HG02588 (cell line): ENCODE measurements around the gene PPM1D.
"Not testable (repeated sequence)": the region's sequence is repeated elsewhere in the genome, so short reads cannot be mapped to it uniquely, and the experiment has no call there.

Experiments
- ATAC-seq: cut with Tn5 transposase; IDR thresholded peaks from one replicate; pipeline ENCODE4 v1.9.1; 2021; ENCODE audit warnings: mild to moderate bottlenecking, moderate library complexity; ENCODE audit not compliant: unreplicated experiment

PPM1D gene

GRCh38 chr17:60599620-60600489 is at the start of gene PPM1D:
Gene PPM1D, plus strand, starts transcription at chr17:60600193. Its CDS starts 222 bp downstream, at chr17:60600415.
- ATAC-seq, result peak; percentile 88

DNA sequence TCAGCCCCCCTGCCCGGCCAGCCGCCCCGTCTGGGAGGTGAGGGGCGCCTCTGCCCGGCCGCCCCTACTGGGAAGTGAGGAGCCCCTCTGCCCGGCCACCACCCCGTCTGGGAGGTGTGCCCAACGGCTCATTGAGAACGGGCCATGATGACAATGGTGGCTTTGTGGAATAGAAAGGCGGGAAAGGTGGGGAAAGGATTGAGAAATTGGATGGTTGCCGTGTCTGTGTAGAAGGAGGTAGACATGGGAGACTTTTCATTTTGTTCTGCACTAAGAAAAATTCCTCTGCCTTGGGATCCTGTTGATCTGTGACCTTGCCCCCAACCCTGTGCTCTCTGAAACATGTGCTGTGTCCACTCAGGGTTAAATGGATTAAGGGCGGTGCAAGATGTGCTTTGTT is 47.7 kb upstream of the PPM1D start:
- not testable (repeated sequence) for ATAC-seq

- no peak for ATAC-seq
Observed at GRCh38 chr17:60554377-60554788, 45.6 kb upstream of the PPM1D start.

- ATAC-seq, result no peak
Observed at GRCh38 chr17:60555786-60556185, 44.2 kb upstream of the PPM1D start.

GRCh38 chr17:60557805-60558204 is 42.2 kb upstream of the PPM1D start:
- no peak for ATAC-seq

DNA sequence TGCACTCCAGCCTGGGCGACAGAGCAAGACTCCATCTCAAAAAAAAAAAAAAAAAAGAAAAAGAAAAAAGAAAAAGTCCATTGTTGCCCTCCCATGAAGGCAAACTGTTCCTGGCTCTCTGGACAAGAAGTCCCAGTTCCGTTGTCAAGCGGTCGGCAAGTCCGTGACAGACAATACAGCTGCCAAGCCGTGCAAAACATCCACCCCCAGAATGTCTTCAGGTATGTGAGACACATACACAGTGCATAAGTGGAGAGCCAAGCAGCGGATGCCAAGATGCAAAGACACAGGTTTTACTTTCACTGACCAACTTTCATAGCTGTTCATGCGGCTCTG is 40.4 kb upstream of the PPM1D start:
- no peak for ATAC-seq

DNA sequence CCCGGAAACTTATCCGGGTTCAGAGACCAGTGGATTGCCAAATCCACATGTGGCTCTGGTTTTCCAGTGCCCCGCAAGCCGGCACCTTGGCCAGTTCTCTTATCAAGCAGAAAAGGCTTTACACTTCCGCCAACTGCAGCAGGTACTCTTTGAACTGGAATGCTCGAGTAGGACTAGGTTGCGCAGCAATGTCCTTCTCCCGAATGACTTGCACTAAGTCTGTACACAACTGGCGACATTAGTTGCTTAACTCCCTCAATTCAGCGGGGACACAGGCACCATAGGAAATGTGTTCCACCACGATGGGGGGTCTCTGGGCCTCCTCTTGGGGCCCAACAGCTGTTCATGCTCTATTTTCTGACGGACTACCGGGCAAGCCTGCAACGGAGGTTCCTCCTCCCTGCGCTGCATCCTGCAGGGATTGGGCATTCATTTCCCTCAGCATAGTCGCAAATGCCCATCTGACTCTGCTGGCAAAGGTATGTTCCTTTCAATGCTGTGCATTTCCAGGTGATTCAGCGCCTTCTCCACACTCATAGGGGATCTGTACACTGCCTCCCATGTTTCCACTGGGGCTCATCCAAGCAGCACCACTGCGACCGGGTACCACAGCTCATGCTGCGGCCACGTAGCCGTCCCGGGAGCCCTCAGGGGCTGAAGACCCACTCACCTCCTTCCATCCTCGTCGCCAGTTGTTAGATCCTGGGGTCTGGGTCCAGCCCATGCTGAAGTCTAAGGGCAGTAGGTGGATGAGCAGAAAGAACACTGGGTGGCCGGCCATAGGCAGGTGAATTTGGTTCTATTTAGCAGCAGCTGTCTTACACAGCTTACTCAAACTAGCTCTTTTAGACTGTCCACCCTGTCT is 39.8 kb upstream of the PPM1D start:
- no peak for ATAC-seq

DNA sequence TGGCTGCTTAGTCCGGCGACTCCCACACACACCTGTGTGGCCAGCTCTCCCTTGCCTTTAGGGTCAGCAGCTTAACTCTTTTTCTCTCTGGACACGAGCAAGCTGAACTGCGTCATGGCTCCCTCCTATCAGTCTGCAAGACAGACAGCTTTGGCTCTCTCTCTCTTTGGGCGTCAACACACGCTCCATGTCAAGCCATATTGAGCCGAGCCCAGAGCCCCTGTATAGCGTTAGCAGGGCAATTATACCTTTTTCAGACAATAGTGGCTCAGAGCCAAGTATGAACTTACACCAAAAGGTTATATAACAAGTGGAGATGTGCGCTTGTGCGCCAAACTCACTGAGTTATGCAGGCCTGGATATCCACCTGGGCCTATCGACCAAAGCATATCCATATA is 39.1 kb upstream of the PPM1D start:
- no peak for ATAC-seq

DNA sequence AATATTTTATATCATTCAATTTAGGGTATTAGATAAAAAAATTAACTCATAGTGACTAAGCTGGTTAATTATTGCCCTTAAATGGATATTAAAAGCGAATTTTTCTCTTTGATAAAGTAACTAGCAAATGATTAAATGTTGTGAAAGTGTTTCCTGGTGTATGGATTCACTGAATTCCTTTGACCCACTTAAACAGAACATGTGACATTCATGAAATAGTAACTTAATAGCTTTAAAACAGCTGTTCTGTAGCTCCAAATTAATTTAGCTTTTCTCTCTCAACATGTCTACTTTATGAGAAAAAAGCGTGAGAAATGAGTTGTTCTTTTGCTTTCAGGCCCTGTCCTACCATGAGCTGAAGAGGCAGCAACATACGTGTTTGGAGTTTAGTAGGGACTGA is 37.6 kb upstream of the PPM1D start:
- no peak for ATAC-seq

- no peak for ATAC-seq
Observed at GRCh38 chr17:60563743-60564142, 36.2 kb upstream of the PPM1D start.

DNA sequence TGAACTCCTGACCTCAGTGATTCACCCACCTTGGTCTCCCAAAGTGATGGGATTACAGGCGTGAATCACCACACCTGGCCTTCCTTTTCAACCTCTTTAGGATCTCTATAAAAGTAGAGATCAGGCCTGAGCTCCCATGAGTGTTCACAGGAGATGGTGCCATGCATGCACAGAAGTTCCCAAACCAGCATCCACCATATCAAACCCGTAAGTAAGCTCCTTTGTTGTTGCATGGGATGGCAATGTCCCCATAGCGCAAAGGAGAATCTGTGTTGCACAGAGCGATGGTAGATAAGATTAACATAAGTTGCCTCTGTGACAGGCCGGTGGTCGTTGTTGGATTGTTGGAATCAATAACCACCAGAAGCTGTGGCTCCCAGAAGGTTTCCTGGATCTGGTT is 34.8 kb upstream of the PPM1D start:
- no peak for ATAC-seq

DNA sequence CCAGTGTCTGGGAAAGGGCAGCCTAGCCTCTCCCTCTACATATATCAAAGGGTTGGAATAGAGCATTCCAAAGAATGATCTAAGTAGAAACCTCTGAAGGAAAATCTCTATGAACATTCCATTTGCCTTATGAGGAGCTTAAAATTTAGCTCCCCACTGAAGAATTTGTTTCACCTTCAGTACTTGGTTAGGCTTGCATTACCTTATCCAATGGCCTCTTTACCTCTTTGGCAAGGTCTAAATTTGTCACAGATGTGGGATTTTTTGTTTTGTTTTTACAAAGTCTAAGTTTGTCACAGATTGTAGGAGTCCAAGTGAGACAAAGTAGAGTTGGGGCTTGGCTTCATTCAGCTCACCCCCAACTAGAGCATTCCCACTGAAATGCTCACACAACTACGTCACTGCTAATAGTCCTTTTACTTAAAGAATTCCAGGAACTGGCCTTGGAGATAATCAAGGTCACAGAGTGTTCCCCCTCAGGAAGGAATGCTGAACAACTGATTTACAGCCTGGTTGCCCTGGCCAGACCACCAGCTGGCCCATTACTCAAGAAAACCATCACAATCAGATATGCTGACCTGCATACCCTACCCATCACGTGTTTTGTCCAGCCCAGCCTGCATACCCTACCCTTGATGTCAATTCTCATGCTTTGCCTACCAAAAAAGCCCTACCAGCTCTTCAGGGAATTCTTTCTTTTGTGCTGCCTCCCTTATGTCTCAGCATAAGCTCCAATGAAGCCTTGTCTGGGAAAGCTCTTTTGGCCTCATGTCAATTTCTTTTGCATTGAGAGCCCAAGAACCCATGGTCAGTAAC is 26.5 kb upstream of the PPM1D start:
- no peak for ATAC-seq

DNA sequence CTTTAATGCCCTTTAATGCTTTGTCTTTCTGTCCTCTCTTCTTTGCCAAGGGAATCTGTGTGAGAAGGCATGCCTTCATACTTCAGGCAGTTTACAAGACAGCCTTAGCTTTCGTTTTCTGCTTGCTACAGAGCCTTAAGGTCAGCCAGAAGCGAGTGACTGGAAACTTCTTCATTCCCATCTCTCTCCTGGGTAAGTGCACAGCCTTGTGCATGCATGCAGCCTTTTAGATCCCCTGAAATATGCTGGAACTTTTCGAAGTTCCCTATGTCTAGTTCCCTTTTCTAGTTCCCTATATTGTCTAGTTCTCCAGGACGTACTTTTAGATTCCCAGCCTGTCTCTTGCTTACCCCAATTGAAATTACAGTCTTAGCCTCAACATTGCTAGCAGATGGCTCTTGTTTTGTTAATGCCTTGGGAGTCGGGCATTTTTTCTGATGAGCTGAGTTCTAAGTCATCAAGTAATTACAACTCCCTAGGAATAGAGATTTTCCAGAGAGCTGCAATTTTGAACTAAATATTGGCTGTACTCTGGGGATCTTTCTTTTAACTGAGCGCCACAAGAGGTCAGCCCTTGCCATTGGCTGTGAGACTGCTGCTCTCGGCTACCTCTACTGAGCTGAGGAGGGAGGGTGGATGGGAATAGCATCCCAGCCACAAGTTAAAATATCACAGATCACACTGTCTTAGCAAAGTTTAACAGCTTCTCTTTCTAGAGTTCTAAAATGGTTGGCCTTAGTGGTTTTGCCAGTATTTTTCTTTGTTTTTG is 22.7 kb upstream of the PPM1D start:
- no peak for ATAC-seq

DNA sequence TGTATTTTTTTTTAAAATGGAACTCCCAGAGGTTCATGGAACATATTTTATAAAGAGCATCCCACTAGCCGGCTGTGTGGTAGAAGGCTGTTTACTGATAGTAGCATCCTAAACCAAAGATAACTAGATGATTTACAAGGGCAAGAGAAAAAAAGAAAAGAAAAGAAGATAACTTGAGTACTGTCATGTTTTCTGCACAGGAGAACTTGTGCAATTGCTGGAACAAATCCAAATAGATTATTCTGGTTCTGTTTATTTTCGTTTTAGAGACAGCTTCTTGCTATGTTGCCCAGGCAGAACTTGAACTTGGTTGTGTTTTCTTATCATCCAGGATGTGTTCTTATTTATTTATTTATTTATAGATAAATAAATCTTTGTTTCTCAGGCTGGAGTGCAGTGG is 20.9 kb upstream of the PPM1D start:
- no peak for ATAC-seq

DNA sequence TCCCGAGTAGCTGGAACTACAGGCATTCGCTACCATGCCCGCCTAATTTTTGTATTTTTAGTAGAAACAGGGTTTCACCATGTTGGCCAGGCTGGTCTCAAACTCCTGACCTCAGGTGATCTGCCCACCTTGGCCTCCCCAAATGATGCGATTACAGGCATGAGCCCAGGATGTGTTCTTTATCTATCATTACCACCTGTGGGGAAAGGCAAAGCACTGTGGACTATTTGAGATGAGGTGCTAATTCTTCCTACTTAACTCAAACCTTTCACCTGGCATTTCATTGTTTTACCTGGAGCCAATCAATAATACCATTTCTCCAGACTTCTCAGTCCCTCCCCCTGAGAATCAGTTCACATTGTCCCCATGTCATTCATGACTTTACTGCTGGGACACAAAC is 20.4 kb upstream of the PPM1D start:
- ATAC-seq, result no peak

DNA sequence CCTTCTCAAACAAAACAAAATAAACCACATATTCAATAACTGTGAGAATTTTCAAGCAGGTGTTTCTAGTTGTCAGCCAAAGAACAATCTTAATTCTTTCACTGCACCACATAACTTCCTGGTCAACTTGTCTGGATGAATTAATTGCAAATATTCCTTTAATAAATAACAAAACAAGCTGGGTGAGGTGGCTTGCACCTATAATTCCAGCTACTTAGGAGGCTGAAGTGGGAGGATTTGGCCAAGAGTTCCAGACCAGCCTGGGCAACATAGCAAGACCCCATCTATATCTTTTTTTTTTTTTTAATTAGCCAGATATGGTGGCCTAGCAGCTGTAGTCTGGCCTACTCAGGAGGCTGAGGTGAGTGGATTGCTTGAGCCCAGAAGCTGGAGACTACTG is 17.0 kb upstream of the PPM1D start:
- ATAC-seq, result no peak

- no peak for ATAC-seq
Observed at GRCh38 chr17:60585887-60586286, 14.1 kb upstream of the PPM1D start.

GRCh38 chr17:60586288-60586974 is 13.6 kb upstream of the PPM1D start:
- ATAC-seq, result no peak

DNA sequence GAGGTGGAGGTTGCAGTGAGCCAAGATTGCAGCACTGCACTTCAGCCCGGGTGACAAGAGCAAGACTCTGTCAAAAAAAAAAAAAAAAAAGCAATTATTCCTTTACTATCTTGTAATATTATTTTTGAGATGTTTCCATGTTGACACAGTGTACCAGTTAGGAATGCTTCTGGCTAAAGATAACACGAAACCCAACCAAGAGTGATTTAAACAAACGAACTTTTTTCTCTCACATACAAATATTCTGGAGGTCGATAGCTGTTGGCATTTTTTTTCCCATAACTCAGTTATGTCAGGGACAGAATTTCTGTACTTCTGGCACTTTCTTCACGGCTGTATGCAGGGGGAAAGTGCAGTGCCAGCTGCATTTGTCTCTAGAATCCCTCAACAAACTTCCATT is 9.9 kb upstream of the PPM1D start:
- no peak for ATAC-seq

DNA sequence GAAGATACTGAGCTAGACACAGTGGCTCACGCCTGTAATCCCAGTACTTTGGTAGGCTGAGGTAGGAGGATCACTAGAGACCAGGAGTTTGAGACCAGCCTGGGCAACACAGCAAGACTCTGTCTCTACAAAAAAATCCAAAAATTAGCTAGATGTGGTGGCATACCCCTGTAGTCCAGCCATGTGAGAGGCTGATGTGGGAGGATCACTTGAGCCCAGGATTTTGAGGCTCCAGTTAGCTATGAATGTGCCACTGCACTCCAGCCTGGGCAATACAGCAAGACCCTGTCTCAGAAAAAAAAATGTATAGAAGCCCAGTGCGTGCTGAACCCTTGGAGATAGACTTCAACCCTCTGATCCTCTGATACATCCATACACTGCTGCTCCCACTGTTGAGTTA is 7.2 kb upstream of the PPM1D start:
- ATAC-seq, result no peak
